CD4-positive, alpha-beta T cell treated with Interleukin-15 for 1 hour (primary cell): Measurements from ENCODE around the gene INPP5A.
"Not testable (repeated sequence)": the region's sequence is repeated elsewhere in the genome, so short reads cannot be mapped to it uniquely, and the experiment has no call there.

ENCODE experiments used
- DNase-seq: peaks from one replicate; pipeline ENCODE4 v3.0.0-alpha.2; 2020

INPP5A gene

DNA sequence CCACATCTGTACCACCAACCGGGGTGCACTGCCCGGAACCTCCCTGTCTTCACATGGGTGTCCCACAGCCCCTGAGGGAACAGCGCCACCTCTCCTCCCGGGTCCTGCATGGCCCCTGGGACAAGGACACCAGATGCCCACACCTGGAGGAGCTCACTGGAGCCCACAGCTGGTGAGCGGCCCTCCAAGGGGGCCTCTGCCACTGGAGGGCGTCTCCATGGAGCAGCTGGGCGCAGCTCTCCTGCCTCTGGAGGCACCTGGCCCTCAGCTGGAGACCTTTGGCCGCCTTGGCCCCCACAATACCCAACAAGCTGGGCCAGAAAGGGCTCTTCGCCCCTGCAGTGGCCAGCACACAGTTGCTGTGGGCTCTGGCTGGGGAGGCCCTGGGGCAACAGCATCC is 255.6 kb downstream of the INPP5A start:
- DNase-seq, result no peak

DNA sequence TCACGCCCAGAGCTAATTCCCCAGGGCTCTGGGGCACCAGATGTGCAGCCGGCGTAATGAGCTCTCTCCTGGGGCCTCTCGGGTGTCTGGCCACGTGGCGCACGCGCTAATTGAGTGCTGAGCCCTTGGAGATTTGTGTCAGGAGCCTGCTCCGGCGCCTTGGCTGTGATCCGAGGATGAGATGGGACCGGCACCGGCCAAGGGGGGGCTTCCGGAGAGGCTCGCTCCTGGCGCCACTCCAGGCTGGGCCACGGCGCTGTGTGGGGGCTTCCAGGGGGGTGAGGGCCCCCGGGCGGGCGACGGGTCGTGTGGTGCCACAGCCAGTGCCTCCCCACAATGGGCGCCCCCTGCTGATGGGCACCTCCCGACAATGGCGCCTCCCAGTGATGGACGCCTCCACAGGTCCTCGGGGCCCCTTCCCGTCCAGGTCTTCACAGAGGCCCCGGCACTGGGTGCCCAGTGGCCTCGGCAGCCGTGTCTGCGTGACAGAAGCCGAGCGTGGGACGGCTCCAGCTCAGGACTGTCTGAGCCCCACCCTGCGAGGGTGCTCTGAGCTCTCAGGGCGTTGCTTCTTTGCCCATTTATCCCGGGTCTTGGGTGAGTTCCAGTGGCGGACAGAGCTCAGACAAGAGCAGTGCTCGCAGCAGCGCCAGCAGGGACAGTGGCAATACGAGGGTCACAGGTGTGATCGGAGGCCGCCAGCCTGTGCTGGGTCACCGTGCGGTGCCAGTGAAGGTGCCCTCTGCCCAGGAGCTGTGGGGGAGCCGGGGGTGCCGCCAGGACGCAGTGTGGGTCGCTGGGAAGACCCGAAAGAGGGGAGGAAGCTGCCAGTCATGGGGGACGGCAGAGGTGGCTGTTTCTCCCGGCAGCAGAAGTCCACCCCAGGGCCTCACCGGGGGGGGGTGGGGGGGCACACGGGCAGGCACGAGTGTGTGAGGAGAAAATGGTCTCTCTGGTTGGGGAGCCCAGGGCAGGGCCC is 256.6 kb downstream of the INPP5A start:
- DNase-seq, result no peak

DNA sequence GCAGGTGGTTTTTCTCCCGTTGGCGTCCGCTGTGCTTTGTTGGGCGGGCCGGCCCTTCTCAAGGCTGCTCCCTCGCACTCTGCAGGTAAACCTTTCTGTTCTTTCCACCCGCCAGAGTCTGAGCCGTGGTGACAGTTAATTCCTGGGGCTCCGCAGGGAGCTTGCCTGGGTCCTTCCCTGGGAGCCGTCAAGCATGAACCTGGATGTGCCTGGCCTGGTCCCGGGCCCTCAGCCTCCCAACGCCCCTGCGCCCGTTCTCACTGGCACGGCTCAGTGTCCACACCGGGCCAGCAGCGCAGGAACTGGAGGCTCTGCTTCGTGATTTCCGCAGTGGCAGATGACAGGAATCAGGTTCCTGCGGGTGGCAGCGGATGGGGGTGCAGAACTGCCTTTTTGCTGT is 259.3 kb downstream of the INPP5A start:
- no peak for DNase-seq

DNA sequence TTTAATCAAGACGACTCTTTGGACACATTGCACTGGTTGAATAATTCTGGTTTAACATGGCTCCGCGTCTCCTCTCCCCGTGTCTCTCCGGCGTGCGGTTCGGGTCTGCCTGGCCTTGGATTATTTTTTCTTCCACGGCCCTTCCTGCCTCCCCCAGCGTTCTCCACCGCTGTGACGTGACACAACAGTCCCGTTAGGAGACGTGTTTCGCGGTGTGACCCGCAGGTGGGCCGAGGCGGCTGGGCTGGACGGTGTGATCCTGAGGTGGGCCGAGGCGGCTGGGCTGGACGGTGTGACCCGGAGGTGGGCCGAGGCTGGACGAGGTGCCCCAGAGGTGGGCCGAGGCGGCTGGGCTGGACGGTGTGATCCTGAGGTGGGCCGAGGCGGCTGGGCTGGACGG is 260.4 kb downstream of the INPP5A start:
- not testable (repeated sequence) for DNase-seq

DNA sequence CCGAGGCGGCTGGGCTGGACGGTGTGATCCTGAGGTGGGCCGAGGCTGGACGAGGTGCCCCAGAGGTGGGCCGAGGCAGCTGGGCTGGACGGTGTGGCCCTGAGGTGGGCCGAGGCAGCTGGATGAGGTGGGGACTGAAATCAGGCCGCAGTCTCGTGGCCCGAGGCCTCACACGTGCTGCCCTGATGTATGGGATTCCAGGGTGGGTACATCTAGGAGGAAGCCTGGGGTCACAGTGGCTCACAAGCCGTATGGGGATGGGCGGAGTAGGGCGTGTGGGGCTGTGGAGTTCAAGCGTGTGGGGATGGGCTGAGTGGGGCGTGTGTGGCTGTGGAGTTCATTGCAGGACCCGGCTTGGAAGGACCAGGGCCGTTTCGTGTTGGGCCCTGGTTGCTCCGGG is 260.8 kb downstream of the INPP5A start:
- no peak for DNase-seq

DNA sequence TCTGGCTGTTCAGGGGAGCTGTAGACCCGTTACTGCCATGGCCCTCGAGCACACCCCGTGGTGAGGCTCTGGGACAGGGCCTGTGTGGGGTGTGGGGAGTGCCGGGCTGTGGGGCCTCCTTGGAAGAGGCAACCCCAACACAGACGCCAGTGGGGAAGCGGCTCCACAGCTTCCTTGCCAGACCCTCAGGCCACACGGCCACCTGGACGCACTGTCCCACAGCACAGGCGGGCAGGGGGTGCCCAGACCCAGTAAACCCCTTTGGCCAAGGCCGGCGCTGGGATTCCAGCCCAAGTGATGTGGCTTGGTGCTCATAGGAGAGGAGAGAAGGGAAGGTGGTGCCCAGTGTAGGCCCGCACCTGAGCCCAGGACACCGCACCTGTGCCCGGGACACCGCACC is 261.3 kb downstream of the INPP5A start:
- DNase-seq, result no peak

DNA sequence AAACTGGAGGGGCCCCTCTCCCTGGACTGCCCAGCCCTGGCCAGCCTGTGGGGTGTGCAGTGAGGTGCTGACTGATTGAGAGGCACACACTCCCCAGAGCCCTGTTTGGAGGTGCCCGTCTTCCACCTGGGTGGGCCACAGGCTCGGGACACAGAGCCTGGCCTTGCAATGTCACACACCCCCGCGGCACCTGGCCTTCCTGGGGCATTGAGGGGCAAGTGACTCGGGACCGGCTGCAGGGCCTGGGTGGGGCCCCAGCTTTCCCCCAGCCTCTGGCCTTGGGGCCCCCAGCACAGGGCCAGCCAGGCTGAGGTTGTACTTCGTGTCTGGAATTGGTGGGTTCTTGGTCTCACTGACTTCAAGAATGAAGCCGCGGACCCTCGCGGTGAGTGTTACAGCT is 262.3 kb downstream of the INPP5A start:
- DNase-seq, result no peak

DNA sequence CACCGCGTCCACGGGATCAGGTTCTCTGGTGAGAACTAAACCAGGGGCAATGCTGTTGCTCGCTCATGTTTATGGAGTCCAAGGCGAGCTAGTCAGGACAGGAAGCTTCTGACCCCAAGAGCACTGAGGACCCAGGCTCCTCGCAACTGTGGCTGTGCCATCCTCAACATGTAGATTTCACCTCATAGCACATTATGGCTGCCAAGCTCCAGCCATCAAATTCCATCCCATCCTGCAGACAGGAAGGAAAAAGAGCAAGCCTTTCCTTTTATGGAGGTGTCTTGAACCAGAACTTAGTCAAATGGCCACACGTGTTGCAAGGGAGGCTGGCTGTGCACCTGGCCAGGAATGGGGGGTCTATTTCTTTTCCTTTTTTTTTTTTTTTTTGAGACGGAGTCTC is 264.5 kb downstream of the INPP5A start:
- no peak for DNase-seq

DNA sequence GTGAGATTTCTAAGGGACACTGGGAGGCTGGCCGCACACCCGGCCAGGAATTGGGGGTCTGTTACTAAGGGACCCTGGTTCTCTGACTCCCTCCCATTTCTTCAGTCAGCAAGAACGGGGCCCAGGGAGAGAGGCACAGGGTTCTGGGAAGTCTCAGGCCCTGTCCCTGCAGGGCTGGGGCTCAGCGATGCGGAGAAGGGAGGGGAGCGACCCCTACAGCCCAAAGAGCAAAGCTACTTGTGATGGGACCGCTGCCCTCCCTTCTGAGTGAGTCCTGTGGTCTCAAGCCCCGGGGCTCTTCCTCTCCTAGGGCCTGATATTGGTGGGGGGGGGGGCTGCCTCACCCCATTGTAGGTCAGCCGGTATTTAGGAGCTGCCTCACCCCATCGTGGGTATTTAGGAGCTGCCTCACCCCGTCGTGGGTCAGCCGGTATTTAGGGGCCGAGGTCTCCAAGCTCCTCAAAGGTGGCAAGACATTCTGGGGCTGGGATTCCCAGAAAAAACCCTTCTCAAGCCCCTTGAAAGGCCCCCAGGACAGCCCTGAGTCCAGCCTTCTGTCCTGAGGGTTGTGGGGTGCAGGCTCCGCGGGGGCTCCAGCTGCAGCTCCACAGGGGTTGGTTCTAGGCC is 265.2 kb downstream of the INPP5A start:
- no peak for DNase-seq

DNA sequence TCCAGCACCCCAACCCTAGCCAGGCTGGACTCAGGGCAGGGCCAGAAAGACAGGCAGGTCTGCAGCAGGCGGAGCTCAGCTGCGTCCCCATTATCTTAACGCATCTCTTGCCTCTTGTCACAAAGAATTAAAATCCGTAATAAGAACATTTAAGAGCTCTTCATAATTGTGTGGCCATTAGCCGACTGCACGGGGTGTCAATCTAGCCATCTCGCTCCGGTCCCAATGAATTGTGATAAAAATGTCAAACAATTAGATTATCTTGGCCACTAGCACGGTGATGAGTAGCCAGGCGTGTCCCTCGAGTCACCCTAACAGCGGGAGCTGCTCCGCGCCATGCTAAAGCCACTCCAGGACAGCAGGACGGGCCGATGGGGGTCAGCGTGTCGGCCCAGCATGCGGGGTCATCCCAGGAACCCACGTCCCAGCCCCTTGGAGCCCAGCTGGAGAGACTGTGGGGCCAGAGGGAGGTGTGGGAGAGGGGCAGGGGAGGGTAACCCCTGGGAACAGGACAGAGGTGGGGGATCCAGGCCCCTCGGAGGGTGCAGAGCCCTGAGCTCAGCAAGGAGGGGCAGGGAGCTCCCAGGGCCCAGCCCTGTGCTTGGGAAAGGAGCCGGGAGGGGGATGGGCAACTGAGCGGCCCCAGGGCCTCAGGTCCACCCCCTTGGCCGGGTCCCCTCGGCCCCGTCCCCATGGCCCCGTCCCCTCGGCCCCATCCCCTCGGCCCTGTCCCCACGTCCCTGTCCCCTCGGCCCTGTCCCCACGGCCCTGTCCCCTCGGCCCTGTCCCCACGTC is 266.0 kb downstream of the INPP5A start:
- no peak for DNase-seq

DNA sequence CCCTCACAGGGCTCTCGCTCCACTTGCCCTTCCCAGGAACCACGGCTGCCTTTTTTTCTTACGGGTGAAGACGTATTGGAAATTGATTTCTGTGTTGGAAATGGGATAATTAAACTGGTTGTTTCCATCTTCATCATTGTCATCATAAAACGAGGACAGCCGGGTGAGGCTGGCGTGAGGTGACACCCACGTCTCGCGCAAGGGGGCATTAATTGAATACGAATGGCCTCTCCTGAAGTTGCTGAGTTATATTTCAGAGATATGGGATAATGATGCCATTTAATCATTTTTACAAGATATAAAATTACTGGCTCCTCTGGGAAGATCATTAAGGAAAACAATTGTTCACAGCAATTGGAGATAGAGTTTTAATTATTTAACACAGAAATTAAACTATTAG is 266.7 kb downstream of the INPP5A start:
- no peak for DNase-seq

DNA sequence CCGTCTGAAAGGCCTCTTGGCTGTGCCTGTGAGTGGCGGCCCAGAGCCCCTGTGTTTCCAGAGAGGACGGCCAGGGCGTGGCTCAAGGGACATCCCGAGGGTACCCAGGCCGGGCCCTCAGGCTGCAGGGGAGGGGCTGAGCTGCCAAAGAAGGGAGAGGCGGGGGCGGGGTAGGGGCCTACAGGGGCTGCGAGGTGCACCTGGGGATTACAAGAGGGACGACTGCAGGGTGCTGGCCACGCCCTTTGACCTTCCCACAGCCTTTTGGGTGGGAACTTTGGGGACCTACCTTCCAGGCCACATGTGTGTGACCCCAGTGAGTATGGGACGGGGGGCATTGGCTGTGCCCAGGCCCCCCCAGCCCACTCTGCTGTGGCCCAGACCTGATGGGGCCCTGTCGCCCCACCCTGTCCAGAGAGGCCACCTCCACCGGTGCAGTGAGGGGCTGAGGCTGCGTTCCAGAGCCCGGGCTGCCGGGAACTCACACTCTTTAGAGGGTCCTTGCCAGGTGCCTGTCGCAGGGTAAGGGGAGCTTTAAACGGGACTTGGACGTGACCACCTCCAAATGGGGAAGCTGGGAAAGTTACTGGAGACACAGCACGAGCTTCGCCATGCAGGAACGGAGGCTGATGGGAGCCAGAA is 267.3 kb downstream of the INPP5A start:
- DNase-seq, result no peak

DNA sequence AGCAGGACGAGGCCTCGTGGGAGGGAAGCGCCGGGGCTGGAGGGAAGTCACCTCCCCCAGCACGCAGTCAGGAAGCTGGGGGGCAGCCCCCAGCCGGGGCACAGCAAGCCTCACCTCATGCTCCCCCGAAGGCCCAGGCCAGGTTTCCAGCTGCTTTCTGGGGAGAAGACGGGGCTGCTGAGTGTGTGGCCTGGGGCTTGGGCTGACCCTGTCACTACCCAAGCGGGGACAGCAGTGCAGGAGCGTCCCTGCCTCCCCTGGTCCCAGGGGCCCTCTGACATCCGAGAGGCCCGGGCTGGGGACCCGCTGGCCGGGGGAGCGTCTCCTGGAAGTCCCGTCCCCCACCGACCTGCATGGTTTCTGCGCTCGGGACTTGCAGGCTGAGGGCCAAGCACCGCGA is 268.0 kb downstream of the INPP5A start:
- DNase-seq, result no peak

DNA sequence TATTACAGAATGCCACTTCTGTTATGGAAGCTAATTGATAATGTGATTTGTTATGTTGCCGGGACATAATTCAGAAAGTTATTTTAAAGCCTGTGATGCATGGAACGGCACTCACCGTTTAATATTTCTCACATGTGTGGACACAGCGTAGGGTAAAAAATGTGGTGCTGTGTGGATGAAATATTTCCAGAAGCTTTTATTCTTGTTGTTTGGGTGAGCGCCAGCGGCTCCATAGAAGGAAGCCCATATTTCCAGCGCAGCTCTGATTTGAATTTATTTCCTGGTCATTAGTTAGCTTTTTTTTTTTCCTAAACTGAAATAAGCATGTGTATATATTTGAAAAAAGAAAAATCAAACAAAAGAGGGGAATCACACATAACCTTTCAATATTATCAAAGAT is 268.5 kb downstream of the INPP5A start:
- DNase-seq, result no peak

DNA sequence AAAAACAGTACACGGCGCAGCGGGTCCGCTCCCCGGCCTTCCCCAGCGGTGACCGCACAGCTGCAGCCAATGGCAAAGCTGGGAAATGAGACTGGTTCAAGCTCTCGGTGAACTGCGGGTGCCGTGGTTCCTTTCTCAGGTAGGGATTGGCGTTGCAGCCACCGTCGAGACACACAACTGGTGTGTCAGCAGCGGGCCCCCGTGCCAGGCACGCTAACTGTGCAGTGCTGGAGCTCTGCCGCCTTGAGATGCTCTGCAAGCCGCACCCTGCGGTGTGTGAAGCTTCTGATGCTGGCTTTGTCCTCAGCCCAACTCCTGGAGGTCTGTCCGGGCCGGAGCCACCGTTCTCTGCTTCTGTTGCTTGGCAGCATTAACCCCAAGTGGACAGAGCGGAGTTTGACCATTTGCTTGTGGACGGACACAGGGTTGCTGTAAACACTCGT is 269.0 kb downstream of the INPP5A start:
- DNase-seq, result no peak

DNA sequence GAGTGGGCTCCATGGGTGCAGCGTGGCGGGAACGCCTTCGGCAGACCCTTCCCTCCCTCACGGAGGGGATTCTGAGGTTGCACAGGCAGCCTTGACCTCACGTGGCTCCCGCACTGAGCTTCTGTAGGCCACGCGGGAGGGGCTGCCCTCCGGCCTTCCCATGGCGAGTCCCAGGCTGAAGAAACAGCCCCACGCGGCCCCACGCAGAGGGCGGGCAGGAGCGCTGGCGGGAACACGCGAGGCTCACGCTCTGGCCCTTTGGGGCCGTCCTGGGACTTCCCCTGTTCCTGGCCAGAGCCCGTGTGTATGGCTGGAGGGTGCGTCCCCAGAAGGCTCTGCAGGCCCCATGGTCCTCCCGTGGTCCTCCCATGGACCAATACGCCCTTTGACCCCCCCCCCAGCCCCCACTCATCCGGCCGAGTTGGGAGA is 270.0 kb downstream of the INPP5A start:
- no peak for DNase-seq

DNA sequence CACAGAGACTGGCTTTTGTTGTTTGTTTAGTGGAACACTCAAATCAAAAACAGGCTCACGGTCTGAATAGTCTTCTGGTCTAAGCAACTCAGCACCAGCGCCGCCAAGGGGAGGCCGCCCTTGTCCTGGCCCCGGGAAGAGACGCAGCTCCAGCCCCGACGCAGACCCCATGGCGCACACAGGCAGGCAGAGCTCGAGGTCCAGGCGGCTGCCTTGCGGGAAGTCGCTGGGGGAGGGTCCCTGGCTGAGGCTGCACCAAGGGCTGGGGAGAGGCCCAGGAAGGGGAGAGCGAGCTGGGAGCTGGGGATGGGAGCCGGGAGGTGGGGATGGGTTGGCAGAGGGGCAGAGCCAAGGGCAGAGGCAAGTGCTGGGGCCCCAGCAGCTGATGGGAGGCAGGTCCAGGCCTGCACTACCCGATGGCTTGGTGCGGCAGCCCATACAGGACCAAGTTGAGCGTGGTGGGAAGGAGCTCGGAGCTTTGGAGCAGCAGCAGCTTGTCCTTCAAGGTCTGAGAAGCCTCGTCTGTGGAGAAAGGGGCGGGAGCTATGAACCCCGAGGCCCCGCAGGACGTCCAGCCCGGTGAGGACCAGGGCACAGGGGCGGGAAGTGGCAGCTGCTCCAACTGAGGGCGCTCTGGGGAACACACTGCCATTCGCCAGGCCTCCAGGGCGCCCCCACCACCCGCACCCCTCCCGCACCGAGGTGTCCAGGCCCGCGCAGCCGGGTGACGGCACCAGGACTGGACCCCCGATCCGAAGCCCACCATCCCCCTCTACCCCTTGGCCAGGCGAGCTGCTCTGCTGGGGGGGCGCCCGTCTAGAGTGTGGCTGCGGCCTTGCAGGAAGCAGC is 271.0 kb downstream of the INPP5A start:
- DNase-seq, result no peak

DNA sequence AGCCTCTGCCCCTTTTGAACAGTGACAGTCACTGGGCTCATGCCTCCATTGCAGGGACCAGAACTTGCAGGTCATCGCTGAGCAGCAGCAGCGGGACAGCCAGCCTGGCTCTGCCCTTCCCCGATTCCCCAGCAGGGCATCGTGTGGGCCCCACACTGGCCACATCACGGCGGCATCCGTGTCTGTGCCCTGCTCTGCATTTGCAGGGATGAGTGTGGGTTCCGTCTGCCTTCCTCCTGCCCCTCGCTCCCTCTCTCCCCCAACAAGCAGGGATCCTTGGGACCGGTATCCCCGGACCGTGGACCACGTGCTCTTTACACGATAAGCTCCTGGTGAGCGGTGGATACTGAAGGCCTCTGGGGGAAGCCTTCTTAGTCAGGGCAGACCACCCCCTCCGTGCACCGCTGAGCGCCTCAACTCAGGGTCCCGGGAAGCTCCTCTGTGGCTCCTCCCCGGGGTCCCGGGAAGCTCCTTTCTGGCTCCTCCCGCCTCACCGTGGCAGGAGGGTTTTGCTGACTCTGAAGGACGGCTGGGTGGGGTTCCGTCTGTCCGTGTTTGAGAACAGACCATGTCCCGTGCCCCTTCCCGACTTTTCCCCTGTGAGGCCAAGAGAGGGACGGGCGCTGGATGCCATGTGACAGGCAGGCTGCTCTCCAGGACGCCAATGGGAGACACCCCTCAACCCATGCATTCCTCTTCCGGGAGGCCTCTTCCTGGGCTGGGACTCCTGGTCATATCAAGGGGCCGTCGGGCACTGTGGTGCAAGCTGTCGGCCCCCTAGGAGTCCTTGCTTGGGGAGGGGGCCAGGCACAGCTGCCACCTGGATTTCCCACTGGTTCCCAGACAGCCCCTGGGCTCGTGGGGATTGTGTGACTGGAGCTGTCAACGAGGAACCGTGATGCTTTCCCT is 271.9 kb downstream of the INPP5A start:
- no peak for DNase-seq

DNA sequence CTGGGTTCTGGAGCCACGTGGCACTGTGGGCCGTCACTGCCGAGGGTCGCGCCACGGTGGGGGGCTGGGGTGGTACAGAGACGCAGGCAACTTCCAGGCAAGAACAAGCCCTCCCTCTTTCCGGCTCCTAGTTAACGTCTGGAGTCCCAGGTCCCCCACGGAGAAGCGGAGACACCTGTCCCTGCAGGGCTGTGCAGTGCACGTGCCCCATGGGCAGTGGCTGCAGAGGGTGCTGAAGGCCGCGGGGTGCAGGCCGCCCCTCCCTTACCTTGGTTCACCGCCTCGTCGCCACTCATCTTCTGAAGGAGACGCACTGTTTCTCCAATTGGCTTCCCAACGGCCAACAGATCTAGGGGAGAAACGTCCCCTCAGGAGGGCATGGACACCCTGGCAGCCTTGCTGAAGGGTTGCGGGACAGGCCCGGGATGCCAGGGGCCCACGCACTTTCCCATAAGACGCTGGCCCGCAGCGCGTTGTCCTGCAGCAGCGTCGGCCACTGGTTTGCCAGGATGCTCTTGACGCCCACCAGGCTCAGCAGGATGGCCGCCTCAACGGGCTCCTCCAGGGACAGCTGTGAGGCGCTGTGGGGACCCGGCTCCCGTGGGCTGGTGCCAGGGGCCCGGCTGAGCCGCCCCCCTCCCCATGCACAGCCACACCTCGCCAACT is 272.7 kb downstream of the INPP5A start:
- DNase-seq, result no peak
